ENCODE measurements around the gene TRAF4. TPM values are rescaled to one million over a fixed set of nuclear protein-coding genes. Genes with fewer than 3 reads are reported as not detected.

TRAF4 gene
- total and polyA plus RNA-seq, 9 of the 15 experiments (the other 6 are each of a cell fraction or from before 2014, with no cell fraction given), result 2.4 to 147 (median 72.4) TPM

- ChIA-PET CTCF (ENCODE audit: low intra/inter-chr PET ratio) (no interaction called here), POLR2A (interaction anchor here (0.6 to 4.0 kb wide), 19 partner anchors 8 to 522 kb away, joined by 3 to 27 read pairs (median 3); partner anchors contain the start of genes PROCA1, RPL23A, SDF2 and SUPT6H)
- no peaks in the 10 kb centered on the region for H3K9me3 ChIP-seq (replicated peaks; ENCODE audit: control insufficient read depth, insufficient read depth, low read depth, low read length)
- H4K20me1 ChIP-seq (replicated peaks; ENCODE audit: control insufficient read depth, insufficient read depth, low read length), result no peaks in the 10 kb centered on the region; the same call in 1 of the 2 replicates
- H3K4me3 ChIP-seq, result no peak overlapping the region
- intact Hi-C loops (cut with micrococcal nuclease), result no loop called here
- no peak for DNase-seq (ENCODE audit: extremely low read depth in 1 of 4, low spot score in 3 of 4)
- no peaks in the 10 kb centered on the region for H3K79me2 ChIP-seq (ENCODE audit: control insufficient read depth, insufficient read depth, low read length)
- no peak for FAIRE-seq
- no peak overlapping the region for H2AFZ ChIP-seq (ENCODE audit: low read depth, low read length)
- BruUV-seq (replicated peaks), result no TSS peak
- no peaks in the 10 kb centered on the region for H3K27me3 ChIP-seq (ENCODE audit: control insufficient read depth in 2 of 2, insufficient read depth in 2 of 2, low read length in 2 of 2)
- H3K4me1 ChIP-seq (replicated peaks in 1 of 2; ENCODE audit: control insufficient read depth in 2 of 2, insufficient read depth in 2 of 2, low read length in 2 of 2), result peaks cover 2 to 7% of the 10 kb centered on the region in 2 experiments; a peak in 3 of 5 replicates
- no peak for ATAC-seq
- WGBS (ENCODE audit: insufficient coverage, low coverage, missing lambda C conversion rate), result 93% methylated on average over 10 of the region's 10 CpGs
- TF ChIP-seq PTRF (tag; IDR thresholded peaks at IDR 0.05) (no peak), POLR2G (IDR thresholded peaks at IDR 0.05; ENCODE audit: low read depth, low read length) (0 out of 2 replicates have a peak, but pooled peaks have one; percentile 17)
- H3K9me1 ChIP-seq (ENCODE audit: control insufficient read depth, insufficient read depth, low read length), result no peaks in the 10 kb centered on the region
- H3K9ac ChIP-seq (ENCODE audit: insufficient read depth in 1 of 2, low read depth in 2 of 2, low read length in 2 of 2), result peak overlapping the region in 1 of 2 experiments; percentile 69; a peak in 1 of 4 replicates
- H3K36me3 ChIP-seq (ENCODE audit: control insufficient read depth, insufficient read depth, low read length), result peaks cover 80% of the 10 kb centered on the region
- H3K27ac ChIP-seq (ENCODE audit: extremely low read depth, low read depth, low read length), result no peak overlapping the region
- in situ Hi-C loops (cut with MboI), result no loop called here
- H3K4me2 ChIP-seq (ENCODE audit: insufficient read depth, low read length), result no peak overlapping the region
Observed at GRCh38 chr17:28702026-28702751, 41.6 kb upstream of the TRAF4 start.

- Histone ChIP-seq H3K9ac (ENCODE audit: insufficient read depth in 1 of 2, low read depth in 2 of 2, low read length in 2 of 2) (peak overlapping the region in 1 of 2 experiments; percentile 69; a peak in 1 of 4 replicates), H2AFZ (ENCODE audit: low read depth, low read length) (no peak overlapping the region), H3K36me3 (ENCODE audit: control insufficient read depth, insufficient read depth, low read length) (peaks cover 75% of the 10 kb centered on the region), H3K4me1 (replicated peaks in 1 of 2; ENCODE audit: control insufficient read depth in 2 of 2, insufficient read depth in 2 of 2, low read length in 2 of 2) (peaks cover 2 to 7% of the 10 kb centered on the region in 2 experiments; a peak in 3 of 5 replicates), H3K79me2 (ENCODE audit: control insufficient read depth, insufficient read depth, low read length) (no peaks in the 10 kb centered on the region), H3K9me1 (ENCODE audit: control insufficient read depth, insufficient read depth, low read length) (no peaks in the 10 kb centered on the region), H3K4me2 (ENCODE audit: insufficient read depth, low read length) (no peak overlapping the region), H3K27me3 (ENCODE audit: control insufficient read depth in 2 of 2, insufficient read depth in 2 of 2, low read length in 2 of 2) (no peaks in the 10 kb centered on the region), H3K27ac (ENCODE audit: extremely low read depth, low read depth, low read length) (no peak overlapping the region), H3K4me3 (no peak overlapping the region), H4K20me1 (replicated peaks; ENCODE audit: control insufficient read depth, insufficient read depth, low read length) (no peaks in the 10 kb centered on the region; the same call in 1 of the 2 replicates), H3K9me3 (replicated peaks; ENCODE audit: control insufficient read depth, insufficient read depth, low read depth, low read length) (no peaks in the 10 kb centered on the region)
- intact Hi-C loops (cut with micrococcal nuclease) (no loop called here), in situ Hi-C loops (cut with MboI) (no loop called here)
- ChIA-PET POLR2A (interaction anchor here (0.8 to 4.0 kb wide), 10 partner anchors 8 to 44 kb away, joined by 3 to 27 read pairs (median 4); partner anchors contain the start of genes PROCA1 and RPL23A), CTCF (ENCODE audit: low intra/inter-chr PET ratio) (no interaction called here)
- FAIRE-seq, result no peak
- no TSS peak for BruUV-seq (replicated peaks)
- 74% methylated on average over 3 of the region's 3 CpGs for WGBS (ENCODE audit: insufficient coverage, low coverage, missing lambda C conversion rate)
- DNase-seq (ENCODE audit: extremely low read depth in 1 of 4, low spot score in 3 of 4), result no peak
- no peak for ATAC-seq
- TF ChIP-seq YY1 (IDR thresholded peaks at IDR 0.05; ENCODE audit: borderline replicate concordance in 1 of 3, control insufficient read depth in 1 of 3, extremely low read depth in 1 of 3, insufficient read depth in 3 of 3, insufficient read length in 1 of 3, insufficient replicate concordance in 2 of 3, low read depth in 1 of 3, low read length in 2 of 3) (no peak), RAD21 (CRISPR knock-in tag; conservative IDR thresholded peaks at IDR 0.05 in 1 of 2, IDR thresholded peaks at IDR 0.05 in 1 of 2) (no peak), JUNB (CRISPR knock-in tag; conservative IDR thresholded peaks at IDR 0.05) (no peak), NCOA1 (IDR thresholded peaks at IDR 0.05; ENCODE audit: low read depth) (no peak), TEAD2 (tag; IDR thresholded peaks at IDR 0.05) (no peak), ZBTB9 (CRISPR knock-in tag; IDR thresholded peaks at IDR 0.05) (no peak)
- TF ChIP-seq, protein P1, sequence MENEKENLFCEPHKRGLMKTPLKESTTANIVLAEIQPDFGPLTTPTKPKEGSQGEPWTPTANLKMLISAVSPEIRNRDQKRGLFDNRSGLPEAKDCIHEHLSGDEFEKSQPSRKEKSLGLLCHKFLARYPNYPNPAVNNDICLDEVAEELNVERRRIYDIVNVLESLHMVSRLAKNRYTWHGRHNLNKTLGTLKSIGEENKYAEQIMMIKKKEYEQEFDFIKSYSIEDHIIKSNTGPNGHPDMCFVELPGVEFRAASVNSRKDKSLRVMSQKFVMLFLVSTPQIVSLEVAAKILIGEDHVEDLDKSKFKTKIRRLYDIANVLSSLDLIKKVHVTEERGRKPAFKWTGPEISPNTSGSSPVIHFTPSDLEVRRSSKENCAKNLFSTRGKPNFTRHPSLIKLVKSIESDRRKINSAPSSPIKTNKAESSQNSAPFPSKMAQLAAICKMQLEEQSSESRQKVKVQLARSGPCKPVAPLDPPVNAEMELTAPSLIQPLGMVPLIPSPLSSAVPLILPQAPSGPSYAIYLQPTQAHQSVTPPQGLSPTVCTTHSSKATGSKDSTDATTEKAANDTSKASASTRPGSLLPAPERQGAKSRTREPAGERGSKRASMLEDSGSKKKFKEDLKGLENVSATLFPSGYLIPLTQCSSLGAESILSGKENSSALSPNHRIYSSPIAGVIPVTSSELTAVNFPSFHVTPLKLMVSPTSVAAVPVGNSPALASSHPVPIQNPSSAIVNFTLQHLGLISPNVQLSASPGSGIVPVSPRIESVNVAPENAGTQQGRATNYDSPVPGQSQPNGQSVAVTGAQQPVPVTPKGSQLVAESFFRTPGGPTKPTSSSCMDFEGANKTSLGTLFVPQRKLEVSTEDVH (IDR thresholded peaks at IDR 0.05; ENCODE audit: low read depth, partially characterized antibody), result no peak
Observed at GRCh38 chr17:28702752-28703150, 41.1 kb upstream of the TRAF4 start.

Measured in K562 (cell line).